ENCODE results near the gene MACROH2A2.

DNA sequence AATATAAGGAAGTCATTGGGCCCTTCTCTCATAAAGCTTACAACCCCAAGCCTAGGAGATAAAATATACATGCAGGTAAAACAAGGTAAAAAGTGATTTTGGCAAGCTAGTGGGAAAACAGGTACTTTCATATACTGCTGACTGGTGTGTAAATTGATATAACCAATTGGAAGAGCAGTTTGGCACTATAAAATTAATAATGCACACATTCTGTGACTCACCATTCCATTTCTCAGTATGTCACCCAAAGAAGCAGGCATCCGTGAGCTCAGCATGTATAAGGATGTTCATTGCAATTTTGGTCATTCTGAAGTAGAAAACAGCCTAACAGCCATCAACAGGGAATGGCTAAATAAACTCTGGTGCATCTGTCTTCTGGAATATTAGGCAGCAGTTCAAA lies 2.9 kb downstream of the MACROH2A2 start:
- TF ChIP-seq RAD21 (IDR thresholded peaks at IDR 0.05; ENCODE audit: low read length) (no peak), MAZ (IDR thresholded peaks at IDR 0.05; ENCODE audit: borderline replicate concordance, low read depth, low read length) (no peak), POLR2A (IDR thresholded peaks at IDR 0.05; ENCODE audit: low read depth, low read length) (no peak), RFX5 (IDR thresholded peaks at IDR 0.05; ENCODE audit: low read depth, low read length) (no peak), CHD1 (IDR thresholded peaks at IDR 0.05; ENCODE audit: low read depth, low read length) (no peak), MXI1 (IDR thresholded peaks at IDR 0.05; ENCODE audit: borderline replicate concordance, low read depth, low read length) (no peak), MAFK (IDR thresholded peaks at IDR 0.05; ENCODE audit: low read depth, low read length) (peak; percentile 74), RCOR1 (IDR thresholded peaks at IDR 0.05; ENCODE audit: insufficient replicate concordance, low read length) (no peak), BHLHE40 (IDR thresholded peaks at IDR 0.05; ENCODE audit: low read depth, low read length) (no peak), SMC3 (IDR thresholded peaks at IDR 0.05; ENCODE audit: low read depth, low read length) (no peak)
- TF ChIP-seq, protein P1, sequence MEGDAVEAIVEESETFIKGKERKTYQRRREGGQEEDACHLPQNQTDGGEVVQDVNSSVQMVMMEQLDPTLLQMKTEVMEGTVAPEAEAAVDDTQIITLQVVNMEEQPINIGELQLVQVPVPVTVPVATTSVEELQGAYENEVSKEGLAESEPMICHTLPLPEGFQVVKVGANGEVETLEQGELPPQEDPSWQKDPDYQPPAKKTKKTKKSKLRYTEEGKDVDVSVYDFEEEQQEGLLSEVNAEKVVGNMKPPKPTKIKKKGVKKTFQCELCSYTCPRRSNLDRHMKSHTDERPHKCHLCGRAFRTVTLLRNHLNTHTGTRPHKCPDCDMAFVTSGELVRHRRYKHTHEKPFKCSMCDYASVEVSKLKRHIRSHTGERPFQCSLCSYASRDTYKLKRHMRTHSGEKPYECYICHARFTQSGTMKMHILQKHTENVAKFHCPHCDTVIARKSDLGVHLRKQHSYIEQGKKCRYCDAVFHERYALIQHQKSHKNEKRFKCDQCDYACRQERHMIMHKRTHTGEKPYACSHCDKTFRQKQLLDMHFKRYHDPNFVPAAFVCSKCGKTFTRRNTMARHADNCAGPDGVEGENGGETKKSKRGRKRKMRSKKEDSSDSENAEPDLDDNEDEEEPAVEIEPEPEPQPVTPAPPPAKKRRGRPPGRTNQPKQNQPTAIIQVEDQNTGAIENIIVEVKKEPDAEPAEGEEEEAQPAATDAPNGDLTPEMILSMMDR (conservative IDR thresholded peaks at IDR 0.05; ENCODE audit: low read depth, low read length): no peak
- TF ChIP-seq, protein P2, sequence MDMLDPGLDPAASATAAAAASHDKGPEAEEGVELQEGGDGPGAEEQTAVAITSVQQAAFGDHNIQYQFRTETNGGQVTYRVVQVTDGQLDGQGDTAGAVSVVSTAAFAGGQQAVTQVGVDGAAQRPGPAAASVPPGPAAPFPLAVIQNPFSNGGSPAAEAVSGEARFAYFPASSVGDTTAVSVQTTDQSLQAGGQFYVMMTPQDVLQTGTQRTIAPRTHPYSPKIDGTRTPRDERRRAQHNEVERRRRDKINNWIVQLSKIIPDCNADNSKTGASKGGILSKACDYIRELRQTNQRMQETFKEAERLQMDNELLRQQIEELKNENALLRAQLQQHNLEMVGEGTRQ (IDR thresholded peaks at IDR 0.05; ENCODE audit: low read depth, low read length): no peak
